ENCODE measurements around the gene NXPE4. TPM values are rescaled to one million over a fixed set of nuclear protein-coding genes. Genes with fewer than 3 reads are reported as not detected.

NXPE4 gene
- polyA plus RNA-seq, 3 donors, result not detected

DNA sequence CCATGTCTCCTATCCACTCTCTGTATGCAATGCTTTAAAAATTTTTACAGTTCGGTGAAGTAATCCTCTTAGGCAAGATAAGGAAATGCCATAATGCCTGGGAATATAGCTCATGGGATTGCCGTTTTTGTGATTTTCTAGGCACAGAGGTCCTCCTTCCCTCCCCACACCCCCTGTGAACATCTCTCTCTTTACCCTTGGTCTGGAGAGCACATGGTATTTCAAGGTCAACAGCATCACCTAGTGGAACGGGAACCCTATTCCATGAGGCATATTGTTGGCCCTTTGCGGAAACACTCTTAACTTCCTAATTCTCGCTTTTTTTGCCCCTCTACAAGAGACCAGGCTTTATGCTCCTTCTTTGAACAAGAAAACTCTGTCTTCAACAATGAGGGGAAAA is 8.8 kb downstream of the NXPE4 start:
- Mint-ChIP-seq H3K27ac (no peak overlapping the region), H3K36me3 (no peaks in the 10 kb centered on the region)

GRCh38 chr11:114571712-114572111 is 23.9 kb downstream of the NXPE4 start:
- no peaks in the 10 kb centered on the region for H3K4me1 Mint-ChIP-seq
- Histone ChIP-seq H3K27ac (ENCODE audit: low read depth in 1 of 2, low read length in 2 of 2) (no peak overlapping the region), H3K4me1 (ENCODE audit: control insufficient read depth in 1 of 2, insufficient read depth in 2 of 2, low read length in 2 of 2) (no peaks in the 10 kb centered on the region), H2AFZ (ENCODE audit: insufficient read depth, low read depth, low read length, poor library complexity, severe bottlenecking) (no peak overlapping the region), H3K4me2 (replicated peaks; ENCODE audit: extremely low read depth, low read length, poor library complexity, severe bottlenecking) (no peak overlapping the region), H3K27me3 (ENCODE audit: control insufficient read depth in 2 of 2, insufficient read depth in 2 of 2, low read length in 2 of 2) (no peaks in the 10 kb centered on the region), H3K4me3 (replicated peaks in 1 of 3; ENCODE audit: low read depth in 2 of 3, low read length in 3 of 3) (no peak overlapping the region), H4K20me1 (ENCODE audit: insufficient read depth, low read length) (no peaks in the 10 kb centered on the region), H3K9me3 (replicated peaks in 1 of 2; ENCODE audit: control insufficient read depth in 1 of 2, insufficient read depth in 1 of 2, low read length in 2 of 2) (peaks cover 0 to 4% of the 10 kb centered on the region in 2 donors), H3K79me2 (ENCODE audit: insufficient read depth, low read length) (no peaks in the 10 kb centered on the region), H3K36me3 (replicated peaks in 1 of 2; ENCODE audit: control insufficient read depth in 1 of 2, insufficient read depth in 2 of 2, low read length in 2 of 2) (no peaks in the 10 kb centered on the region), H3K9ac (ENCODE audit: insufficient read depth, low read length, poor library complexity, severe bottlenecking) (no peak overlapping the region)
- H3K9me3 Mint-ChIP-seq, result peaks cover 0 to 9% (median 2%) of the 10 kb centered on the region in 7 donors
- no peak overlapping the region for H3K4me3 Mint-ChIP-seq
- TF ChIP-seq CTCF (IDR thresholded peaks at IDR 0.05), result no peak
- WGBS (ENCODE audit: insufficient coverage), result 44% methylated on average over 1 of the region's 1 CpG
- DNase-seq, result no peak
- intact Hi-C loops (cut with micrococcal nuclease), result no loop called here
- no peak overlapping the region for H3K27ac Mint-ChIP-seq
- peaks cover 0 to 2% (median 0%) of the 10 kb centered on the region in 3 donors for H3K27me3 Mint-ChIP-seq (ENCODE audit: low read depth in 3 of 3)
- H3K36me3 Mint-ChIP-seq, result no peaks in the 10 kb centered on the region

More for the DNA sequence above, 8.8 kb downstream of the NXPE4 start:
- peaks cover 0 to 2% (median 0%) of the 10 kb centered on the region in 3 donors for H3K27me3 Mint-ChIP-seq (ENCODE audit: low read depth in 3 of 3)
- H3K27ac ChIP-seq (ENCODE audit: low read depth in 1 of 2, low read length in 2 of 2), result no peak overlapping the region
- no peak for DNase-seq
- H3K9ac ChIP-seq (ENCODE audit: insufficient read depth, low read length, poor library complexity, severe bottlenecking), result no peak overlapping the region
- H4K20me1 ChIP-seq (ENCODE audit: insufficient read depth, low read length), result no peaks in the 10 kb centered on the region
- H3K4me2 ChIP-seq (replicated peaks; ENCODE audit: extremely low read depth, low read length, poor library complexity, severe bottlenecking), result no peak overlapping the region
- H3K9me3 Mint-ChIP-seq, result peaks cover 11 to 38% (median 28%) of the 10 kb centered on the region in 7 donors
- WGBS (ENCODE audit: insufficient coverage), result 88% methylated on average over 4 of the region's 5 CpGs
- H3K4me3 ChIP-seq (replicated peaks in 1 of 3; ENCODE audit: low read depth in 2 of 3, low read length in 3 of 3), result no peak overlapping the region
- peaks cover 45 to 49% of the 10 kb centered on the region in 2 donors for H3K9me3 ChIP-seq (replicated peaks in 1 of 2; ENCODE audit: control insufficient read depth in 1 of 2, insufficient read depth in 1 of 2, low read length in 2 of 2)
- no peaks in the 10 kb centered on the region for H3K4me1 Mint-ChIP-seq
- no peak overlapping the region for H3K4me3 Mint-ChIP-seq
- no peaks in the 10 kb centered on the region for H3K79me2 ChIP-seq (ENCODE audit: insufficient read depth, low read length)
- no peaks in the 10 kb centered on the region for H3K4me1 ChIP-seq (ENCODE audit: control insufficient read depth in 1 of 2, insufficient read depth in 2 of 2, low read length in 2 of 2)
- no peak overlapping the region for H2AFZ ChIP-seq (ENCODE audit: insufficient read depth, low read depth, low read length, poor library complexity, severe bottlenecking)
- no peak for TF ChIP-seq CTCF (IDR thresholded peaks at IDR 0.05)
- intact Hi-C loops (cut with micrococcal nuclease), result no loop called here
- no peaks in the 10 kb centered on the region for H3K36me3 ChIP-seq (replicated peaks in 1 of 2; ENCODE audit: control insufficient read depth in 1 of 2, insufficient read depth in 2 of 2, low read length in 2 of 2)
- no peaks in the 10 kb centered on the region for H3K27me3 ChIP-seq (ENCODE audit: control insufficient read depth in 2 of 2, insufficient read depth in 2 of 2, low read length in 2 of 2)

All from CD14-positive monocyte (primary cell).